Measurements from ENCODE around the gene MMS19.
"Not testable (repeated sequence)": the region's sequence is repeated elsewhere in the genome, so short reads cannot be mapped to it uniquely, and the experiment has no call there.

MMS19 gene

GRCh38 chr10:97499561-97500296 is 1.5 kb upstream of the MMS19 start:
- peaks cover 46% of the 10 kb centered on the region for H3K4me1 Mint-ChIP-seq
- H3K4me3 Mint-ChIP-seq: peak overlapping the region; percentile 94
- DNase-seq (ENCODE audit: low spot score in 2 of 2) (no peak), ATAC-seq (no peak)
- peaks cover 15% of the 10 kb centered on the region for H3K36me3 Mint-ChIP-seq
- no peak overlapping the region for H3K27ac Mint-ChIP-seq
- no peaks in the 10 kb centered on the region for H3K9me3 Mint-ChIP-seq

DNA sequence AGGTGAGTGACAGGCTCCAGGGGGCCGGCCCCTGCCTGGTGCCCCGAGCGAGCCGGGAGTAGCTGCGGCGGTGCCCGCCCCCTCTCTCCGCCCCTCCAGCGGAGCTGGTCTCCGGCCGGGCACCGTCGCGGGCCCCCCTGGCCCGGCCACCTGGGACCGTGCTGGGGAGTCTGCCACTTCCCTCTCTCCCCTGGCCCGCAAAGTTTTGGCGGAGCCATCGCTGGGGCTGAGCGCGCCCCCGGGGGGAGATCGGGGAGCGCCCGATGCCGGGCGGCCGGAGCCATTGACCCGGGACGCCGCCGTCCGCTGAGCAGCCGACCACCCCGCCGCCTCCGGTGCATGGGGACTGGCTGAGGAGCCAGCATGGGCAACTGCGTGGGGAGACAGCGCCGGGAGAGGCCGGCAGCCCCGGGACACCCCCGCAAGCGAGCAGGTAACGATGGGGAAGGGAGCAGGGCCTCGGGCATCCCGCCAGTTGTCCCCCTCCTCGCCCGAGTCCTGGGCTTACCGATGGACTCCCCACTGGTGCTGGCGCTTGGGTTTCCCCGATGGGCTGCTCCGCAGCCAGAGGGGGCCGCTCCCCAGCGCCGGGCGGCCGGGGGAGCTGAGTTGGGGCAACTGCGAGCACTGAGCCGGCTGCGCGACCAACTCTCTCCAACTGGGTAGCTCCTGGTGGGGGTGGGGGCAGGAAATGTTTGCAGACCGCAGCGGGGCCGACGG is 779 bp upstream of the MMS19 start, which contains the start of gene UBTD1:
TSS of gene UBTD1 (plus strand) at position 84 of the 720 bp plus-strand sequence. CDS start at position 364, 280 bp downstream.
- peak within 1 kb of the TSS; percentile 94 for H3K4me3 Mint-ChIP-seq
- peak within 1 kb of the TSS; percentile 98 for H3K27ac Mint-ChIP-seq
- H3K36me3 Mint-ChIP-seq: peaks cover 23% of the 10 kb centered on the region
- H3K9me3 Mint-ChIP-seq: no peaks in the 10 kb centered on the region
- ATAC-seq (peak; percentile 2), DNase-seq (ENCODE audit: low spot score in 2 of 2) (no peak)
- peaks cover 54% of the 10 kb centered on the region for H3K4me1 Mint-ChIP-seq

- Mint-ChIP-seq H3K4me3 (peak overlapping the region; percentile 94), H3K4me1 (peaks cover 55% of the 10 kb centered on the region), H3K9me3 (no peaks in the 10 kb centered on the region), H3K27ac (peak overlapping the region; percentile 98), H3K36me3 (peaks cover 36% of the 10 kb centered on the region)
- peak; percentile 58 for ATAC-seq
- peak; percentile 42 to 83 for DNase-seq (ENCODE audit: low spot score in 2 of 2)
Observed at GRCh38 chr10:97497572-97498075, 598 bp downstream of the MMS19 start.

DNA sequence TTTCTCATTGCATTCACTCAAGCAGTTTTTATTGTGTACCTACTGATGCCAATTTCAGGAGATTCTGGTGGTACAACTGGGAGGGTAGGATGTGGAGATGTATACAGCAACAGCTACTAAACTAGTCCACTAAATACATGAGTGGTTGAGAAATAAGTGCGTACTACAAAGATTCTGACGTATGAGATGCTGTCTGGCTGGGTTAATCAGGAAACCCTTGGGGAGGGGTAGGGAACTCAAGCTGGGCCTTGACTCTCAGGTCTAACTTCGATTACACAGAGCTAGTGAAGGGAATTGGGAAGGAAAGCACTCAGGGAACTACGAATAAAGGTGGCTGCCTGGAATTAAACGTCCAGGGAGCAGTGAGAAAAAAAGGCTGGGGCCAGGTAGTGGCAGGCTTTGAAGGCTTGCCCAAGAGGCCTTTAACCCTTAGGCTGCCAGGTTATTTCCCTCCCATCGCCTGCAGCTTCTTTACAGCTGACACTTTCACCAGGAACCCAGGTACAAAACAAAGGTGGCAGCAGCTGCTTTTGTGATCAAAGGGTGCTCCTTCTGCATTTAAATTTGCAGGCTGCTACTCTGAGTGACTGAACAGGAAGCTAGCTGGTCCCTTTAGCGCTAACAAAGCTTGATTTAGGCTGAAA is 3.2 kb downstream of the MMS19 start:
- Mint-ChIP-seq H3K27ac (peak overlapping the region; percentile 86), H3K4me1 (peaks cover 53% of the 10 kb centered on the region), H3K36me3 (peaks cover 47% of the 10 kb centered on the region), H3K4me3 (no peak overlapping the region), H3K9me3 (no peaks in the 10 kb centered on the region)
- ATAC-seq: no peak
- no peak for DNase-seq (ENCODE audit: low spot score in 2 of 2)

DNA sequence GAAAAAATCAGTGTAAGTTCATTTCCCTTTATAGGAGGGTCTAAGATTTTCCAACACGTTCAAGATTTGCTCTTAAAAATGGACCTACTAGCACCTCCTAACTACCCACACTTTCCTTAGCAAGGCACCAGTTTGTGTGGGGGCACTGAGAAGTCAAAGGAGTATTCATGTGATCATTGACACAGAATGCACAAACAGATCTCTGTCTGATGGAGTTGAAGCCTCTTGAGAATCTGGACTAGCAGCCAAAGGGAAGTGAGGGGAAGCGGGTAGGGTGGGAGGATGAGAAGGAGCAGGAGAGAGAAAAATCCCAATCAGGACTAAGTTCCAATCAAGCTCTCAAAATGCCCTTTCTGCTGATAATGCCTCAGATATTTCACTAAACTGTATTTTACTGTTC is 4.1 kb downstream of the MMS19 start:
- ATAC-seq: no peak
- H3K27ac Mint-ChIP-seq: no peak overlapping the region
- DNase-seq (ENCODE audit: low spot score in 2 of 2): no peak
- peaks cover 54% of the 10 kb centered on the region for H3K4me1 Mint-ChIP-seq
- H3K36me3 Mint-ChIP-seq: peaks cover 48% of the 10 kb centered on the region
- no peak overlapping the region for H3K4me3 Mint-ChIP-seq
- no peaks in the 10 kb centered on the region for H3K9me3 Mint-ChIP-seq

GRCh38 chr10:97490592-97490991 is 7.6 kb downstream of the MMS19 start:
- peaks cover 55% of the 10 kb centered on the region for H3K36me3 Mint-ChIP-seq
- DNase-seq (ENCODE audit: low spot score in 2 of 2) (no peak), ATAC-seq (no peak)
- no peaks in the 10 kb centered on the region for H3K9me3 Mint-ChIP-seq
- H3K27ac Mint-ChIP-seq: peak overlapping the region; percentile 32
- no peak overlapping the region for H3K4me3 Mint-ChIP-seq
- H3K4me1 Mint-ChIP-seq: peaks cover 41% of the 10 kb centered on the region

- ATAC-seq (no peak), DNase-seq (ENCODE audit: low spot score in 2 of 2) (no peak)
- H3K36me3 Mint-ChIP-seq: peaks cover 67% of the 10 kb centered on the region
- no peak overlapping the region for H3K4me3 Mint-ChIP-seq
- no peaks in the 10 kb centered on the region for H3K9me3 Mint-ChIP-seq
- peaks cover 21% of the 10 kb centered on the region for H3K4me1 Mint-ChIP-seq
- peak overlapping the region; percentile 56 for H3K27ac Mint-ChIP-seq
Observed at GRCh38 chr10:97485647-97486281, 12.5 kb downstream of the MMS19 start.

GRCh38 chr10:97483921-97484320 is 14.3 kb downstream of the MMS19 start:
- peaks cover 82% of the 10 kb centered on the region for H3K36me3 Mint-ChIP-seq
- peak overlapping the region; percentile 34 for H3K27ac Mint-ChIP-seq
- H3K4me3 Mint-ChIP-seq: no peak overlapping the region

GRCh38 chr10:97483506-97483905 is 14.7 kb downstream of the MMS19 start:
- Mint-ChIP-seq H3K36me3 (peaks cover 84% of the 10 kb centered on the region), H3K27ac (peak overlapping the region; percentile 34)

More at GRCh38 chr10:97483921-97484320, 14.3 kb downstream of the MMS19 start:
- DNase-seq (ENCODE audit: low spot score in 2 of 2) (no peak), ATAC-seq (no peak)
- no peaks in the 10 kb centered on the region for H3K9me3 Mint-ChIP-seq
- peaks cover 9% of the 10 kb centered on the region for H3K4me1 Mint-ChIP-seq

DNA sequence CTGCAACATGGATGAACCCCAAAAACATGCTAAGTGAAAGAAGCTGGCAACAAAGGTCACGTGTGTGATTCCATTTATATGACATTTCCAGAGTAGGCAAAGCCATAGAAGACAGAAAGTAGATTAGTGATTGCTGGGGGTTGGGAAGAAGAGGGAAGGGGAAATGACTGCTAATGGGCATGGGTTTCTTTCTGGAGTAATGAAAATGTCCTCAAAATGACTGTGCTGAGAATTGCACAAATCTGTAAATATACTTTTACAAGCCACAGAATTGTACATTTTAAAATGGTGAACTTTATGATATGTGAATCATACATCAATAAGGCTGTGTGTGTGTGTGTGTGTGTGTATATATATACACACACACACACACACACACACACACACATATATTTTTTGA is 15.8 kb downstream of the MMS19 start:
- no peak for ATAC-seq
- Mint-ChIP-seq H3K27ac (no peak overlapping the region), H3K9me3 (no peaks in the 10 kb centered on the region), H3K4me1 (peaks cover 5% of the 10 kb centered on the region), H3K36me3 (peaks cover 93% of the 10 kb centered on the region), H3K4me3 (no peak overlapping the region)
- no peak for DNase-seq (ENCODE audit: low spot score in 2 of 2)

More at GRCh38 chr10:97483506-97483905, 14.7 kb downstream of the MMS19 start:
- Mint-ChIP-seq H3K4me3 (no peak overlapping the region), H3K4me1 (peaks cover 5% of the 10 kb centered on the region), H3K9me3 (no peaks in the 10 kb centered on the region)
- no peak for ATAC-seq
- DNase-seq (ENCODE audit: low spot score in 2 of 2): no peak

DNA sequence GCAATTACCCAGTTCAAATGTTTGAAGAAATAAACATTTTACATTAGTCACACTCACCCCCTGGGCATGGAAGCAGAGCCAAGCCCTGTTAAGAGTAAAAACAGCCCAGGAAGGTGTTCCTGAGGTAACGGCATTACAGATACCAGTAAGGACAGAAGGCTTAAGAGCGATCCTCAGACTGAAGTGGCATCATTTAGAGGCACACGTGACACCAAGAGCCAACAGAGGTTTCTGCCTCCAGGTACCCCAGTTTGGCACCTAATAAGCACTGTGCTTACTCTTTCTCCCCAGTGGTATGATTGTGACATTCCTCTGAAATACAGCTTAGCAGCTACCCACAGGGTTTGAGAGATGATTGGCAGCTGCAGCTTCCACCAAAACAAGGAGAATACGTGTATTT is 17.2 kb downstream of the MMS19 start:
- ATAC-seq (no peak), DNase-seq (ENCODE audit: low spot score in 2 of 2) (no peak)
- Mint-ChIP-seq H3K4me1 (peaks cover under 1% of the 10 kb centered on the region), H3K4me3 (no peak overlapping the region), H3K36me3 (peaks cover 97% of the 10 kb centered on the region), H3K27ac (no peak overlapping the region), H3K9me3 (no peaks in the 10 kb centered on the region)

GRCh38 chr10:97479939-97480338 is 18.3 kb downstream of the MMS19 start:
- Mint-ChIP-seq H3K4me3 (no peak overlapping the region), H3K4me1 (no peaks in the 10 kb centered on the region), H3K27ac (no peak overlapping the region), H3K36me3 (peaks cover 97% of the 10 kb centered on the region), H3K9me3 (no peaks in the 10 kb centered on the region)
- ATAC-seq: no peak
- no peak for DNase-seq (ENCODE audit: low spot score in 2 of 2)

GRCh38 chr10:97479410-97479809 is 18.8 kb downstream of the MMS19 start:
- H3K9me3 Mint-ChIP-seq; H3K27ac Mint-ChIP-seq; H3K4me1 Mint-ChIP-seq; ATAC-seq; DNase-seq (ENCODE audit: low spot score in 2 of 2); H3K4me3 Mint-ChIP-seq: not testable (repeated sequence)
- H3K36me3 Mint-ChIP-seq: peaks cover 97% of the 10 kb centered on the region

DNA sequence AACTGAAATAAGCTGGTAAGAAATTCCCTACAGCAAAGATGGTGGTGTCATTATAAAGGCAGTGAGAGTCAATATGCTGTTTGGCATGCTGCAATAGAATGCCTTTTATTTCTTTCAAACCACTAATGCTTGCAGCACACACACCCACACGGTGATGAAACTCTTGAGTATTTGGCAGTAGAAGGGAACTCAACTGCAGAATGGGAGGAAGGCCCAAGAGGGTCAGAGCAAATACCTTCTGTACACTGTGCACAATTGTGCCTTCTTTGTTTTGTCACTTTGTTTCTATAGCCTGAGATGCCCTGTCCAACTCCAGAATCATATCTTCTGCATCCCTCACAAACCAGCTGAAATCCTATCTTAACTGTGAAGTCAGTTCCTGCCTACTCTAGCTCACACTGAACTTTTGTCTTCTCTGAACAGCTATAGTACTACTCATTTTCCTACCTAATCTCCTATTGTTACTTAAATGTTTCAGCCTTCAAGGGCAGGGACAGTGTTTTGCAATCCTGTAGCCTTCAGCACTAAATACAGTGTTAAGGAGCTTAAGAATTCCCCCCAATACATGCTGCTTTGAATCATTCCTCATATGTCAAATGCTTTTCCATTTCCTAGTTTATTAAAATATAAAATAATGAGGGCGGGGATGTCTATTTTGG is 22.2 kb downstream of the MMS19 start:
- no peak for ATAC-seq
- no peaks in the 10 kb centered on the region for H3K9me3 Mint-ChIP-seq
- no peak for DNase-seq (ENCODE audit: low spot score in 2 of 2)
- H3K27ac Mint-ChIP-seq: peak overlapping the region; percentile 66
- peaks cover 100% of the 10 kb centered on the region for H3K36me3 Mint-ChIP-seq
- no peak overlapping the region for H3K4me3 Mint-ChIP-seq
- H3K4me1 Mint-ChIP-seq: no peaks in the 10 kb centered on the region
